RKO (cell line): ENCODE data around the gene TBC1D9B.

ENCODE experiments used
- DNase-seq: peaks from one replicate; pipeline ENCODE4 v3.0.0-alpha.2; 2016; ENCODE audit warnings: low spot score

Gene TBC1D9B

GRCh38 chr5:179906795-179907555, 722 bp downstream of the TBC1D9B start:
- DNase-seq, result peak; percentile 52

DNA sequence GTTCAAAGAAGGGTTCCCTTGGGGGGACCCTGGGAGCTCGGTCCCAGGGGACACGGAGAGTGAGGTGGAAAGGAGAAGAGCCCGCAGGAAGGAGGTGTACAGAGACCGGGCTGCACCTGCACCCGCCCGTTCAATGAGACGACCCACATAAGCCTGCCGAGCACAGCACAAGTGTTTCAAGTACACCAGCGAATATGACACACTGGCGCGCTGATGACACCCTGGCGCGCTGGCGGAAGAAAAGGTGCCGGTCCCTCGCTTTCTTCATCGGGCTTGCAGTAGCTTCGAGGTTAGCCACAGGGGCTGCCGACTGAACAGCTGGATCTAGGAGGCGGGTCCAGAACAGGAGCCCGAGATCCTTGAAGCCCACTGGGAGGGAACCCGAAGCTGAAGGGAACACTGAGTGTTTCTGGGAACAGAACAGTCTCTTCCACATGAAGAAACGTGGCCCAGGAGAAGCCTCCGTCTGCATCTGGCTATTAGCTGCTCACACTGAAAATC, 1.4 kb downstream of the TBC1D9B start:
- DNase-seq, result peak; percentile 45

- no peak for DNase-seq
Measured at GRCh38 chr5:179905161-179905560, 2.5 kb downstream of the TBC1D9B start.

DNA sequence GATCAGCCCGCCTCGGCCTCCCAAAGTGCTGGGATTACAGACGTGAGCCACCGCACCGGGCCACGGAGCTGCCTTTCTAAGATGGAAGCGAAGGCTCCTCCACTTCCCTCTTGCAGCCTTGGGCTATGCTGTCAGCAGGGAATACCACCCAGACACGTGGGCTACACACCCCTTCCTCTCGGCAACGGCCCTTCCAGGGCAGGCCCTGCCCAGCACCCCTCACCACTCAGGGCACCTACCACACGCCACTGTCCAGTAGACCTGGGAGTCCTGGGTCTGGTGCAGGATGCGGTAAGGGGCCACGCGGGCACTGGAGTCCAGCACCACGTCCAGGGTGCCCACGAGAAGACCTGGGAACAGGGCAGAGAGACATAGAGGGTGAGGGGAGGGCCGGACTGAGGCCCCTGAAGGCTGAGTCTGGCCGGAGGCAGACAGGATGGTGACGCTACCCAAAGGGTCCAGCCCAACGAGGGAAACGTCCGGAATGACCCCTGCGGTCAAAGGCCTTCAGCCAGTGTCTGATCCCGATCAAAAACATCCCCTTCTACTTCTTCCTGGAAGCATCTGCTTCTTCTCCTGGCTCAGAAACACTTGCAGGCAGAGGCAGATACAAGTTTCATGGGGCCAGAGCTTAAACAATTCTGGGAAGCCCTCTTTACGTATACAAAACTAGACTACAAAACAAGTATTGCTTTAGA, 3.1 kb downstream of the TBC1D9B start:
- DNase-seq, result no peak

GRCh38 chr5:179902763-179903158, 4.9 kb downstream of the TBC1D9B start:
- DNase-seq, result no peak

DNA sequence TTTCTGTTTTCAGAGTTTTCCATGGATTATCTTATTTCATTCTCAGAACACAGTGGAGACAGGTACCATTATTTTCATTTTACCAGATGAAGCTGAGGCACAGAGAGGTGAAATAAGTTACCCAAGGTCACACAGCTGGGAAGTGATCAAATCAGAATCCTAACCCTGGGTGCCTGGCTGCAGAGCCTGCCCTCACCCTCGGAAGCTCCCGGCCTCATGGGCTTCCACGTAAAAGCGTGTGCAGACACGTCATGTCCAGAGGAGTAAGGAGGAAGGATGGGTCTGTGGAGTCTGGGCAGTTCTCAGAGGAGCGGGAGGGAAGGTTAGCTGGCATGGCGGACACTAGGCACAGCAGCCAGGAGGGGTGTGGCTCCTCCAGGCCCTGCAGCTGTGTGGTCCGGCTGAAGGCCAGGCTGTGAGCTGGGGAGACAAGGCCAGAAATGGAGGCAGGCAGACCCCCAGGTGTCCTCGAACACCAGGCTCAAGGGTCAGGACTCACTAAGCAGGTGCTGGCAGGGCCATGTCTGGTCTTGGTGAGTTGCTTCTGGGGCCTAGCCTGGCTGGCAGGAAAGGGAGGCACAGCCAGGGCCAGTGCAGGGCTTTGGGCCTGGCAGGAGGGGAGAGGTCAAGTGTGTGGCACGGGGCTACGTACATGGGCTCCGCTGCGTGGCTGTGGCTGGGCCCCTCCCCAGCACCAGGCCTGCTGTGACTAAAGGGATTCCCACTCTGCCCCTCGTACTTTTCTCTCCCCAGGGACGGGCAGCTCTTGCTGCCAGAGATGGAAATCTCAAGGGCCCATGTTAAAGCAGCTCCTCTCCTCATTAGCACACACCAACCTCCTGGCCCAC, 5.6 kb downstream of the TBC1D9B start:
- no peak for DNase-seq

- no peak for DNase-seq
Measured at GRCh38 chr5:179901462-179901861, 6.2 kb downstream of the TBC1D9B start.

DNA sequence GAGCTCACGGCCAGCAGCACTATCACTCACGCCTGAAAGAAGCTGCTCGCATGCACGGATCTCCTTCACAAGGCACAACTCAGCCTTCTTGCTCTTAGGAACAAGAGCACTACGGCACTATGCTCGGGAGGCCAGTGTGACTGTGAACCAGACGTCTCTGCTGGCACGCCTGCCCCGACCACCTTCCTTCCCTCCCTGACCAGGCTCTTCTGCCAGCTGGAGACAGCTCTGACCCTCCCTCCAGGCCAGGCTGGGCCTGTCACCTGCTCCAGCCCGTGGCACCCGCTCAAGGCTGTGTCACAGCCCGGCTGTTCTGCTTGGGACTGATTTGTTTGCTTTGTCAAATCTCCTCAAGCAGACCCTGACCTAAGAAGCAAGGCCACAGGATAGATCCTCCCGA, 7.0 kb downstream of the TBC1D9B start:
- no peak for DNase-seq

- no peak for DNase-seq
Measured at GRCh38 chr5:179900206-179900605, 7.5 kb downstream of the TBC1D9B start.

GRCh38 chr5:179895861-179896260, 11.8 kb downstream of the TBC1D9B start:
- no peak for DNase-seq

- DNase-seq, result no peak
Measured at GRCh38 chr5:179893958-179894895, 13.5 kb downstream of the TBC1D9B start.

- no peak for DNase-seq
Measured at GRCh38 chr5:179893076-179893957, 14.4 kb downstream of the TBC1D9B start.

GRCh38 chr5:179892255-179892654, 15.4 kb downstream of the TBC1D9B start:
- no peak for DNase-seq

DNA sequence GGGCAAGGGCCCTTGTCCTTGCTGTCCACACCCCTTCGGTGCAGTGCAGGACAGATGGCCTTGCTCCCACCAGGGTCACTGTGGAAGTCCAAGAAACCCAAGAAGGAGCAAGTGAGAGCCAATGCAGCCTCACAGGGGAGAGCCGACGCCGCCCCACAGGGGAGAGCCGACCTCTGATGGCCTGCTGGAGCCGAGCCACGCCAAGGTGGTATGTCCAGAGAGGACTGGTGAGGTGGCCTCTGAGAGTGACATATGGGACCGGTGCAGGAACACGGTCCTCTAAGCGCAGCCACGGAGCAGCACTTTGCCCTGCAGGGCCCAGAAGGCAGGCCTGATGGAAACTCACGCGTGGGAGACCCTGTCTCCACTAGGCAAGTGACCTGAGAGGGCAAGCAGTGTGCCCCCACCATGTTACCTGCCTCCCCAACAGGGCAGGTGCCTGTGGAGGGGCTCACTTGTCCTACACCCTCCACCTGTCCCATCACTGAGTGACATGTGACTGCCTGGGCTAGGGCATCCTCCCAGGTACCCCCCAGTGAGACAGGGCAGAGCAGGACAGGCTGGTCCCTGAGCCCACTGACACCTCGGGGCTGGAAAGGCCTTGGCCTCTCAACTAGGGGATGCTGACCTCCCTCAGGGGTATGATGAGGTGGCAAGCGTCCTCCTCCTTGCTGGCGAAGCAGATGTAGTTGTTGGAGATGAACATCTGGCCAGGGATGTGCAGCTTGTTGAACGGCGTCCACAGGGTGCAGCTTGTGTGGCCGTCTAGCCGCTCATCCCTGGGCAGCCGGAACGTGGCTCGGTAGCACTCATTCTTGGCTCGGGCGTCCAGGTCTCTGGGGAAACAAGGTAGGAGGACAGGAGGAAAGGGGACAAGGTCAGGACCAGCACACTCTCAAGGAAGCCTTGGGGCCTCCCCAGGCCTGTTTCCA, 16.7 kb downstream of the TBC1D9B start:
- no peak for DNase-seq

GRCh38 chr5:179889885-179890284, 17.8 kb downstream of the TBC1D9B start:
- no peak for DNase-seq

DNA sequence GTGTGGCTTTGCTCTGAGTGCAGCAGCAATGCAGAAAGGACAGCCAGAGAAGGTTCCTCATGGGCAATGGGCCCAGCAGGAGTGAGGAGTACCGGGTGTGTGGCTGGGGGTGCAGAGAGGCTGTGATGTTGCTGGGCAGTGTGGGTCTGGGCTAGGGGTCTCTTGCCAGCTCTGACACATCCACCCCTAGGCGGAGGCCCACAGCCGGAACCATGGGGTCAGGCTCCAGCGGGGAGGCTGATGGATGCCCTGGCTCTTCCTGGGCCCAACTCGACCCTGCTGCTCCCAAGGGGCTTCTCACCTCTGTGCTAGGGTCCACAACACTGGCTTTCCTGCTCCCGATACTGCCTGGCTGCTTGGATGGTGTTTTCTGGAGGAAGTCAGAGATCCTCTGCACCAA, 19.9 kb downstream of the TBC1D9B start:
- no peak for DNase-seq

GRCh38 chr5:179887095-179887494, 20.6 kb downstream of the TBC1D9B start:
- no peak for DNase-seq

DNA sequence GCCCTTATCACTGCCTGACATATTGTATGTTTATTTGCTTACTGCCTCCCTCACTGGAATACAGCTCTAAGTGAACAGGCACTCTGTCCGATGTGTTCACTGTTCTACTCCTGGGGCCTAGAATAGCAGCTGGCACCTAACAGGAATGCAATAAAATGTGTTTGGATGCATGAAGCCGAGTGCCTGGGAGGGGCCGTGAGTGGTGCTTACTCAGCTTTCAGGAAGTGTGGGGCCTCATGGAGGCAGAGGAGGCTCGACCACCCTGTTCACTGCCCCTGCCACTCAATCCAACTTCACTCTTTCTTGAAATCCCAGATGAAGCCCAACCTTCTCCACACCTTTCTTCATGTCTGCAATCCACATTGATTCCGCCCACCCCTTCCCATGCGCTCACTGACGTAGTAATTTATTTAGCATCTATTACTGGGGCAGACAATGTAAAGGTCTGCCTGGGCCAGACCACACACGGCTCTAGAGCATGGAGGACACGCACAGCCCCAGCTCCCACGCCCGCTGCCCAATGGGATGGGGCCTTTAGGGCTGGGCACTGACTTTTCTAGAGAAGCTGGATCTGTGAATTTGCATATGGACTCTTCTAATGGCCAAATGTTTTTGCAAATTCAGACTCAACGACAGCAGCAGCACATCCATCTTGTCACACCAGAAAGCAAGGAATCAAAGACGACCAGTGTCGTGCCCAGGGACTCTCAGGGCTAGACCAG, 21.3 kb downstream of the TBC1D9B start:
- DNase-seq, result no peak
